Trophoblast cell (in vitro differentiated cells and primary cell): ENCODE data around the gene CRISP2.
"Not testable (repeated sequence)": the region's sequence is repeated elsewhere in the genome, so short reads cannot be mapped to it uniquely, and the experiment has no call there.

Experiments
- DNase-seq, 2 donors: peaks; one replicate each; pipeline ENCODE4 v3.0.0-alpha.2; 2016
- H2AFZ ChIP-seq: 2 replicates; pipeline ENCODE4 v1.6.1; 2013; ENCODE audit warnings: low read length, moderate library complexity, mild to moderate bottlenecking; ENCODE audit not compliant: insufficient read depth, poor library complexity
- H2AK5ac ChIP-seq: 2 replicates; pipeline ENCODE4 v1.6.1; 2013; ENCODE audit warnings: mild to moderate bottlenecking, low read length
- H2BK120ac ChIP-seq: 2 replicates; pipeline ENCODE4 v1.6.1; 2013; ENCODE audit warnings: low read length, mild to moderate bottlenecking, moderate library complexity; ENCODE audit not compliant: insufficient read depth, poor library complexity
- H2BK12ac ChIP-seq: 2 replicates; pipeline ENCODE4 v1.6.1; 2013; ENCODE audit warnings: mild to moderate bottlenecking, low read length, moderate library complexity
- H2BK5ac ChIP-seq: 2 replicates; pipeline ENCODE4 v1.6.1; 2013; ENCODE audit warnings: low read length, low read depth, moderate library complexity, mild to moderate bottlenecking; ENCODE audit not compliant: poor library complexity
- H3K14ac ChIP-seq: 2 replicates; pipeline ENCODE4 v1.6.1; 2013; ENCODE audit warnings: mild to moderate bottlenecking, low read length
- H3K18ac ChIP-seq: 2 replicates; pipeline ENCODE4 v1.6.1; 2013; ENCODE audit warnings: mild to moderate bottlenecking, low read length
- H3K23ac ChIP-seq: 2 replicates; pipeline ENCODE4 v1.6.1; 2013; ENCODE audit warnings: low read length
- H3K27ac ChIP-seq: 2 replicates; pipeline ENCODE4 v1.5.1; 2013; ENCODE audit warnings: low read depth, mild to moderate bottlenecking, inconsistent platforms, low read length, moderate library complexity
- H3K27me3 ChIP-seq: 2 replicates; pipeline ENCODE4 v1.6.1; 2013; ENCODE audit warnings: inconsistent platforms, mild to moderate bottlenecking, low read length, moderate library complexity; ENCODE audit not compliant: insufficient read depth
- H3K36me3 ChIP-seq, 2 experiments: 1 replicate in 1 of 2; 2 replicates in 1 of 2; pipeline ENCODE4 v1.6.1; 2013; ENCODE audit warnings: low read length in 2 of 2, mild to moderate bottlenecking in 2 of 2, moderate library complexity in 1 of 2; ENCODE audit not compliant: insufficient read depth in 2 of 2, control insufficient read depth in 1 of 2
- H3K4ac ChIP-seq: 2 replicates; pipeline ENCODE4 v1.6.1; 2013; ENCODE audit warnings: low read depth, mild to moderate bottlenecking, low read length, moderate library complexity
- H3K4me1 ChIP-seq, 2 experiments: 1 replicate in 1 of 2; 2 replicates in 1 of 2; pipeline ENCODE4 v1.6.1; 2013; ENCODE audit warnings: low read length in 2 of 2, mild to moderate bottlenecking in 2 of 2, moderate library complexity in 1 of 2; ENCODE audit not compliant: insufficient read depth in 2 of 2, control insufficient read depth in 1 of 2
- H3K4me2 ChIP-seq: 2 replicates; pipeline ENCODE4 v1.6.1; 2013; ENCODE audit warnings: inconsistent platforms, mild to moderate bottlenecking, low read length, moderate library complexity
- H3K4me3 ChIP-seq: 2 replicates; pipeline ENCODE4 v1.5.1; 2013; ENCODE audit warnings: mild to moderate bottlenecking, low read depth, low read length, inconsistent platforms
- H3K79me1 ChIP-seq: one replicate; pipeline ENCODE4 v1.6.1; 2013; ENCODE audit warnings: low read length
- H3K79me2 ChIP-seq: 2 replicates; pipeline ENCODE4 v1.6.1; 2013; ENCODE audit warnings: low read length, mild to moderate bottlenecking; ENCODE audit not compliant: control insufficient read depth, insufficient read depth, poor library complexity
- H3K9ac ChIP-seq: 2 replicates; pipeline ENCODE4 v1.6.1; 2013; ENCODE audit warnings: mild to moderate bottlenecking, low read length
- H3K9me3 ChIP-seq: 2 replicates; pipeline ENCODE4 v1.6.1; 2013; ENCODE audit warnings: low read depth, mild to moderate bottlenecking, control low read depth, inconsistent platforms, low read length; ENCODE audit not compliant: insufficient read depth
- H4K12ac ChIP-seq: 2 replicates; pipeline ENCODE4 v1.6.1; 2013; ENCODE audit warnings: low read depth, mild to moderate bottlenecking, low read length, moderate library complexity
- H4K8ac ChIP-seq: 2 replicates; pipeline ENCODE4 v1.6.1; 2013; ENCODE audit warnings: low read depth, mild to moderate bottlenecking, low read length, moderate library complexity
- H4K91ac ChIP-seq: one replicate; pipeline ENCODE4 v1.6.1; 2013; ENCODE audit warnings: low read depth, mild to moderate bottlenecking, low read length, moderate library complexity
- WGBS: extraction: QIAGEN DNeasy Blood & Tissue Kit; methylation state at CpG from one replicate; pipeline ENCODE4 v1.1.7; 2013; ENCODE audit warnings: missing lambda C conversion rate; ENCODE audit not compliant: insufficient read length, insufficient coverage; ENCODE audit errors: extremely low coverage; 5-methylcytosine and 5-hydroxymethylcytosine counted together

The CRISP2 gene

DNA sequence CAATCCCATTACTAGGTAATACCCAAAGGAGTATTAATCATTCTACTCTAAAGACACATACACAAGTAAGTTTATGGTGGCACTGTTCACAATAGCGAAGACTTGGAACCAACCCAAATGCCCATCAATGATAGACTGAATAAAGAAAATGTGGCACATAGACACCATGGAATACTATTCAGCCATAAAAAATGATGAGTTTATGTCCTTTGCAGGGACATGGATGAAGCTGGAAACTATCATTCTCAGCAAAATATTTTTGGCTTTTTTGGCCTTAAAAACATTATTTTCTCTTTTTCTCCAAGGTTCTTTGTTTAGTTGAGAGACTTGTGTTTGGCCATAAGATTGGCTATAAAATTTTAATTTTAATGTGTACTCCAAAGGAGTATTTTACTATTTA, 49.3 kb downstream of the CRISP2 start:
- not testable (repeated sequence) for H2BK120ac ChIP-seq, H3K27me3 ChIP-seq, H3K27ac ChIP-seq, H3K4ac ChIP-seq, H3K36me3 ChIP-seq, H2AK5ac ChIP-seq, H3K79me1 ChIP-seq, H4K12ac ChIP-seq, DNase-seq, H3K9ac ChIP-seq, H3K18ac ChIP-seq, H3K79me2 ChIP-seq, H3K9me3 ChIP-seq, H3K4me1 ChIP-seq, H3K14ac ChIP-seq, H2BK5ac ChIP-seq, H2BK12ac ChIP-seq, H2AFZ ChIP-seq, H4K91ac ChIP-seq, H3K4me3 ChIP-seq, H3K23ac ChIP-seq, H3K4me2 ChIP-seq, H4K8ac ChIP-seq
- WGBS, result no CpG with 5 or more reads among the region's 1 CpG

GRCh38 chr6:49662892-49663261, 50.5 kb downstream of the CRISP2 start:
- Histone ChIP-seq H2BK12ac (no peak overlapping the region), H3K36me3 (no peaks in the 10 kb centered on the region), H3K4me3 (no peak overlapping the region), H3K9me3 (no peaks in the 10 kb centered on the region), H3K18ac (no peak overlapping the region), H3K4ac (no peak overlapping the region), H3K14ac (no peak overlapping the region), H4K12ac (no peak overlapping the region), H3K79me2 (no peaks in the 10 kb centered on the region), H3K23ac (no peak overlapping the region), H3K9ac (no peak overlapping the region), H3K4me1 (no peaks in the 10 kb centered on the region), H2AK5ac (no peak overlapping the region), H4K8ac (no peak overlapping the region), H3K4me2 (no peak overlapping the region), H3K79me1 (no peaks in the 10 kb centered on the region), H2BK5ac (no peak overlapping the region), H3K27me3 (no peaks in the 10 kb centered on the region), H3K27ac (no peak overlapping the region), H4K91ac (no peak overlapping the region), H2AFZ (no peak overlapping the region), H2BK120ac (no peak overlapping the region)
- peak; percentile 2 to 84 for DNase-seq
- no CpG with 5 or more reads among the region's 1 CpG for WGBS

DNA sequence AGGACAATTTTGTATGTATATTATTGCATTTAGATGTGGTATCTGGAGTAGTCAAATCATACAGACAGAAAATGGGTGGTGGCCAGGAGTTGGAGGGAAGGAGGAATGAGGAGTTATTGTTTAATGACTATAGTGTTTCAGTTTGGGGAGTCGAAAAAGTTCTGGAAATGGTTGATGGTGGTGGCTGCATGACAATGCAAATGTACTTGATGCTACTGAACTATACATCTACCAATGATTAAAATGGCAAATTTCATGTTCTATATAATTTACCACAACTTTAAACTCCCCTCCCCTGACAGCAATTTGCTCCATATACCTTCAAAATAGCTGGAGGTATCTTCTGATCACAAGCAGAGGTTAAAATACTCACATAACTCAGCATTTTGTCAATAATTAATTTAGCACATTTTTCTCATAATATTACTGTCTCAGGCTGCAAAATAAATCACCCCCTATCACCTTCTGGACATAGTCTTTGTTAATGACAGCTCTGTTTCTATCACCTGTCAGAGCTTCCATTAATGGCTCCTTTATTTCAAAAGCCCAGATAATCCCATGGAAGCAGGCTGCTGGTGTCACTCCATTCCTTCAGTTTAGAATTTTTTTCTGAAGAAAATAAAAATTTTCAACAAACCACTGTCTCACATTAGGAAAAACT, 51.0 kb downstream of the CRISP2 start:
- no peaks in the 10 kb centered on the region for H3K79me1 ChIP-seq
- no peak overlapping the region for H4K8ac ChIP-seq
- H4K12ac ChIP-seq, result no peak overlapping the region
- H3K4me3 ChIP-seq, result no peak overlapping the region
- no peaks in the 10 kb centered on the region for H3K9me3 ChIP-seq
- H3K27ac ChIP-seq, result no peak overlapping the region
- no peak overlapping the region for H3K23ac ChIP-seq
- H2BK120ac ChIP-seq, result no peak overlapping the region
- no peak for DNase-seq
- H4K91ac ChIP-seq, result no peak overlapping the region
- H2AFZ ChIP-seq, result no peak overlapping the region
- no peak overlapping the region for H2BK12ac ChIP-seq
- no peak overlapping the region for H3K14ac ChIP-seq
- no peak overlapping the region for H3K18ac ChIP-seq
- no peak overlapping the region for H3K9ac ChIP-seq
- no peak overlapping the region for H2AK5ac ChIP-seq
- H3K27me3 ChIP-seq, result no peaks in the 10 kb centered on the region
- no peak overlapping the region for H3K4me2 ChIP-seq
- H3K4me1 ChIP-seq, result no peaks in the 10 kb centered on the region
- no peak overlapping the region for H2BK5ac ChIP-seq
- no peaks in the 10 kb centered on the region for H3K36me3 ChIP-seq
- WGBS, result no CpG with 5 or more reads among the region's 1 CpG
- H3K79me2 ChIP-seq, result no peaks in the 10 kb centered on the region
- H3K4ac ChIP-seq, result no peak overlapping the region

DNA sequence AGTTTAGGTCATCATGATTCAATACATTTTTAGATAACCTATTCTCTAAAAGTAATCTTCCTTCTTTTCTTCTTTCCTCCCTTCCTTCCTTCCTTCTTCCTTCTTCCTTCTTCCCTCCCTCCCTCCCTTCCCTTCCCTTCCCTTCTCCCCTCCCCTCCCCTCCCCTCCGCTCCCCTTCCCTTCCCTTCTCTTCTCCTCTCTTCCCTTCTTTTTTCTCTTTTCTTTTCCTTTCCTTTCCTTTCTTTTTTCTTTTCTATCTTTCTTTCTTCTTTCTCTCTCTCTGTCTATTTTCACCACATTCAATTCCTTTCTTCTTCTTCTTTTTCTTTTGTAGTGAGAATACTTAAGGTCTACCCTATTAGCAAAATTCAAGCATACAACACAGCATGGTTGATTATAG, 59.4 kb downstream of the CRISP2 start:
- no peak overlapping the region for H3K14ac ChIP-seq
- H3K4me2 ChIP-seq, result no peak overlapping the region
- H3K79me1 ChIP-seq, result no peaks in the 10 kb centered on the region
- H3K9me3 ChIP-seq, result no peaks in the 10 kb centered on the region
- H2AK5ac ChIP-seq, result no peak overlapping the region
- H4K8ac ChIP-seq, result no peak overlapping the region
- no peak overlapping the region for H2BK120ac ChIP-seq
- H2BK5ac ChIP-seq, result no peak overlapping the region
- no peak overlapping the region for H3K9ac ChIP-seq
- no peaks in the 10 kb centered on the region for H3K79me2 ChIP-seq
- no peak overlapping the region for H3K23ac ChIP-seq
- H3K27ac ChIP-seq, result no peak overlapping the region
- H3K27me3 ChIP-seq, result no peaks in the 10 kb centered on the region
- no peak overlapping the region for H4K91ac ChIP-seq
- no peak overlapping the region for H2BK12ac ChIP-seq
- no CpG with 5 or more reads among the region's 1 CpG for WGBS
- DNase-seq, result no peak
- H4K12ac ChIP-seq, result no peak overlapping the region
- H3K4me1 ChIP-seq, result no peaks in the 10 kb centered on the region
- H3K4me3 ChIP-seq, result no peak overlapping the region
- no peaks in the 10 kb centered on the region for H3K36me3 ChIP-seq
- no peak overlapping the region for H3K18ac ChIP-seq
- no peak overlapping the region for H3K4ac ChIP-seq
- no peak overlapping the region for H2AFZ ChIP-seq
